Measurements from ENCODE around the gene CALHM5.
"Not testable (repeated sequence)": the region's sequence is repeated elsewhere in the genome, so short reads cannot be mapped to it uniquely, and the experiment has no call there.

The CALHM5 gene

GRCh38 chr6:116511424-116512110 lies at the start of gene CALHM5:
Gene CALHM5, plus strand, starts transcription at chr6:116511639. Its CDS starts 58 bp downstream, at chr6:116511697.
- peak; percentile 69 for DNase-seq

- peak; percentile 17 for DNase-seq
These were observed 49.2 kb upstream of the CALHM5 start for GRCh38 chr6:116461932-116462885.

GRCh38 chr6:116463301-116463700 lies 48.1 kb upstream of the CALHM5 start:
- no peak for DNase-seq

- DNase-seq = no peak
These were observed 46.2 kb upstream of the CALHM5 start for GRCh38 chr6:116465246-116465645.

GRCh38 chr6:116467096-116467495 lies 44.3 kb upstream of the CALHM5 start:
- no peak for DNase-seq

GRCh38 chr6:116467514-116467913 lies 43.9 kb upstream of the CALHM5 start:
- no peak for DNase-seq

GRCh38 chr6:116468293-116468692 lies 43.1 kb upstream of the CALHM5 start:
- DNase-seq = no peak

- DNase-seq = no peak
These were observed 39.9 kb upstream of the CALHM5 start for GRCh38 chr6:116471531-116471930.

GRCh38 chr6:116472706-116473105 lies 38.7 kb upstream of the CALHM5 start:
- no peak for DNase-seq

GRCh38 chr6:116475141-116475540 lies 36.3 kb upstream of the CALHM5 start:
- DNase-seq = no peak

GRCh38 chr6:116476002-116476678 lies 35.3 kb upstream of the CALHM5 start:
- DNase-seq = no peak

GRCh38 chr6:116482780-116483179 lies 28.7 kb upstream of the CALHM5 start:
- DNase-seq = no peak

GRCh38 chr6:116483616-116484015 lies 27.8 kb upstream of the CALHM5 start:
- no peak for DNase-seq

GRCh38 chr6:116485559-116486184 lies 25.8 kb upstream of the CALHM5 start:
- no peak for DNase-seq

- DNase-seq = no peak
These were observed 19.7 kb upstream of the CALHM5 start for GRCh38 chr6:116491610-116492330.

- DNase-seq = peak; percentile 9
These were observed 18.9 kb upstream of the CALHM5 start for GRCh38 chr6:116492331-116493067.

- DNase-seq = not testable (repeated sequence)
These were observed 16.3 kb upstream of the CALHM5 start for GRCh38 chr6:116495161-116495560.

- no peak for DNase-seq
These were observed 14.2 kb upstream of the CALHM5 start for GRCh38 chr6:116497113-116497676.

- no peak for DNase-seq
These were observed 10.4 kb upstream of the CALHM5 start for GRCh38 chr6:116500969-116501433.

- DNase-seq = no peak
These were observed 4.1 kb upstream of the CALHM5 start for GRCh38 chr6:116507324-116507723.

- DNase-seq = no peak
These were observed 2.9 kb upstream of the CALHM5 start for GRCh38 chr6:116508527-116508926.

Measured in kidney glomerular epithelial cell (primary cell).